ENCODE data around the gene CHN2.

The CHN2 gene

GRCh38 chr7:29445736-29446135, 251.2 kb downstream of the CHN2 start:
- no peak for DNase-seq (ENCODE audit: low read depth)
- H3K4me3 ChIP-seq (ENCODE audit: low read length), result no peak overlapping the region
- TF ChIP-seq CTCF (conservative IDR thresholded peaks at IDR 0.05; ENCODE audit: low read depth, low read length), result no peak

GRCh38 chr7:29447828-29448227, 253.3 kb downstream of the CHN2 start:
- no peak for TF ChIP-seq CTCF (conservative IDR thresholded peaks at IDR 0.05; ENCODE audit: low read depth, low read length)
- H3K4me3 ChIP-seq (ENCODE audit: low read length), result no peak overlapping the region
- no peak for DNase-seq (ENCODE audit: low read depth)

- no peak overlapping the region for H3K4me3 ChIP-seq (ENCODE audit: low read length)
- TF ChIP-seq CTCF (conservative IDR thresholded peaks at IDR 0.05; ENCODE audit: low read depth, low read length), result no peak
- DNase-seq (ENCODE audit: low read depth), result peak; percentile 59
Observed at GRCh38 chr7:29449569-29450260, 255.1 kb downstream of the CHN2 start.

- H3K4me3 ChIP-seq (ENCODE audit: low read length), result no peak overlapping the region
- no peak for TF ChIP-seq CTCF (conservative IDR thresholded peaks at IDR 0.05; ENCODE audit: low read depth, low read length)
- DNase-seq (ENCODE audit: low read depth), result no peak
Observed at GRCh38 chr7:29453021-29453420, 258.4 kb downstream of the CHN2 start.

- no peak overlapping the region for H3K4me3 ChIP-seq (ENCODE audit: low read length)
- no peak for TF ChIP-seq CTCF (conservative IDR thresholded peaks at IDR 0.05; ENCODE audit: low read depth, low read length)
- no peak for DNase-seq (ENCODE audit: low read depth)
Observed at GRCh38 chr7:29454464-29454863, 259.9 kb downstream of the CHN2 start.

- DNase-seq (ENCODE audit: low read depth), result no peak
- no peak for TF ChIP-seq CTCF (conservative IDR thresholded peaks at IDR 0.05; ENCODE audit: low read depth, low read length)
- H3K4me3 ChIP-seq (ENCODE audit: low read length), result no peak overlapping the region
Observed at GRCh38 chr7:29454899-29455451, 260.4 kb downstream of the CHN2 start.

GRCh38 chr7:29457141-29457561, 262.6 kb downstream of the CHN2 start:
- no peak for DNase-seq (ENCODE audit: low read depth)
- H3K4me3 ChIP-seq (ENCODE audit: low read length), result no peak overlapping the region
- no peak for TF ChIP-seq CTCF (conservative IDR thresholded peaks at IDR 0.05; ENCODE audit: low read depth, low read length)
